Measurements from ENCODE around the gene HUS1B.

DNA sequence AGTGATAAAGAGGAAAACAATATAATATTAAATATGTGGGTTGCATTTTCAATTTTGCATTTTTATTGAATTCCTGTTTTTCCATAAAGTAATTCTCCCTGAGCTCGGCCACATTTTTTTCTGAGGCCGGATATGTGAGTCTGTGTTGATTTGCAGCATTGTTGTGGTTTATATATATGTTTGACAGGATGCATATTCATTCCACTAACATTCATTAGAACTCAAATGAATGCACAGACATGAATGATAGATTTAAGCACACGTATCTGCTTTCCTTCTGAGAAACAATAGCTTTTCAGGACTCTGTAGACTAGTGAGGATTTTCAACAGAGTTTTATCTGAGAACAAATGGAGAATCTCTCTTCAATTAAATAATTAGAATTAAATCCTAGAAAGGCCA, 46.7 kb upstream of the HUS1B start:
- TF ChIP-seq, protein P1, sequence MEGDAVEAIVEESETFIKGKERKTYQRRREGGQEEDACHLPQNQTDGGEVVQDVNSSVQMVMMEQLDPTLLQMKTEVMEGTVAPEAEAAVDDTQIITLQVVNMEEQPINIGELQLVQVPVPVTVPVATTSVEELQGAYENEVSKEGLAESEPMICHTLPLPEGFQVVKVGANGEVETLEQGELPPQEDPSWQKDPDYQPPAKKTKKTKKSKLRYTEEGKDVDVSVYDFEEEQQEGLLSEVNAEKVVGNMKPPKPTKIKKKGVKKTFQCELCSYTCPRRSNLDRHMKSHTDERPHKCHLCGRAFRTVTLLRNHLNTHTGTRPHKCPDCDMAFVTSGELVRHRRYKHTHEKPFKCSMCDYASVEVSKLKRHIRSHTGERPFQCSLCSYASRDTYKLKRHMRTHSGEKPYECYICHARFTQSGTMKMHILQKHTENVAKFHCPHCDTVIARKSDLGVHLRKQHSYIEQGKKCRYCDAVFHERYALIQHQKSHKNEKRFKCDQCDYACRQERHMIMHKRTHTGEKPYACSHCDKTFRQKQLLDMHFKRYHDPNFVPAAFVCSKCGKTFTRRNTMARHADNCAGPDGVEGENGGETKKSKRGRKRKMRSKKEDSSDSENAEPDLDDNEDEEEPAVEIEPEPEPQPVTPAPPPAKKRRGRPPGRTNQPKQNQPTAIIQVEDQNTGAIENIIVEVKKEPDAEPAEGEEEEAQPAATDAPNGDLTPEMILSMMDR (IDR thresholded peaks at IDR 0.05; ENCODE audit: low read length): no peak
- TF ChIP-seq EZH2phosphoT487 (IDR thresholded peaks at IDR 0.05; ENCODE audit: low read length): no peak
- TF ChIP-seq EZH2 (optimal IDR thresholded peaks at IDR 0.05; ENCODE audit: low read depth, low read length): no peak
